GM08714 (cell line): ENCODE measurements around the gene IQCN.

Source experiments
- H3K4me3 ChIP-seq: fragments of 200-500 bp; sonication (Bioruptor generic); 2 replicates; pipeline ENCODE4 v1.5.1; 2014; ENCODE audit warnings: mild to moderate bottlenecking, low read length, inconsistent platforms
- ZNF274 ChIP-seq: IDR thresholded peaks from 2 replicates; pipeline ENCODE4 v1.6.1; 2012; ENCODE audit warnings: mild to moderate bottlenecking, low read depth, low read length

IQCN gene

GRCh38 chr19:18274219-18274780 lies at the start of gene IQCN:
IQCN (minus strand) TSS chr19:18274452; CDS start chr19:18269478, 4,974 bp downstream.
- TF ChIP-seq ZNF274: no peak
- H3K4me3 ChIP-seq: no peak within 1 kb of the TSS

- no peak for TF ChIP-seq ZNF274
- peak within 1 kb of the TSS; percentile 90 for H3K4me3 ChIP-seq
Measured at GRCh38 chr19:18322759-18323460, 48.7 kb upstream of the IQCN start, which contains the start of gene LSM4. LSM4 (minus strand) TSS chr19:18323076; CDS start chr19:18323020, 56 bp downstream.

- TF ChIP-seq ZNF274: no peak
- peak overlapping the region; percentile 90 for H3K4me3 ChIP-seq
Measured at GRCh38 chr19:18322318-18322758, 48.1 kb upstream of the IQCN start.

GRCh38 chr19:18321734-18322102 lies 47.5 kb upstream of the IQCN start:
- TF ChIP-seq ZNF274: no peak
- H3K4me3 ChIP-seq: peak overlapping the region; percentile 90

GRCh38 chr19:18320865-18321733 lies 46.8 kb upstream of the IQCN start:
- peak overlapping the region; percentile 90; the same call in 1 of the 2 replicates for H3K4me3 ChIP-seq
- TF ChIP-seq ZNF274: no peak

- H3K4me3 ChIP-seq: no peak overlapping the region
Measured at GRCh38 chr19:18319591-18320135, 45.4 kb upstream of the IQCN start.

GRCh38 chr19:18317961-18318800 lies 43.9 kb upstream of the IQCN start:
- H3K4me3 ChIP-seq: no peak overlapping the region
- no peak for TF ChIP-seq ZNF274

More at GRCh38 chr19:18319591-18320135, 45.4 kb upstream of the IQCN start:
- no peak for TF ChIP-seq ZNF274

GRCh38 chr19:18313398-18313797 lies 39.1 kb upstream of the IQCN start:
- no peak for TF ChIP-seq ZNF274
- H3K4me3 ChIP-seq: no peak overlapping the region

- no peak overlapping the region for H3K4me3 ChIP-seq
- no peak for TF ChIP-seq ZNF274
Measured at GRCh38 chr19:18312092-18312534, 37.9 kb upstream of the IQCN start.

- no peak overlapping the region for H3K4me3 ChIP-seq
- TF ChIP-seq ZNF274: no peak
Measured at GRCh38 chr19:18311502-18312091, 37.3 kb upstream of the IQCN start.

- H3K4me3 ChIP-seq: no peak overlapping the region
- TF ChIP-seq ZNF274: no peak
Measured at GRCh38 chr19:18310966-18311365, 36.7 kb upstream of the IQCN start.

- H3K4me3 ChIP-seq: no peak overlapping the region
- TF ChIP-seq ZNF274: no peak
Measured at GRCh38 chr19:18310118-18310909, 36.1 kb upstream of the IQCN start.
